GM21737 (cell line): Measurements from ENCODE around the gene SLCO6A1.
"Not testable (repeated sequence)": the region's sequence is repeated elsewhere in the genome, so short reads cannot be mapped to it uniquely, and the experiment has no call there.

Experiments
- ATAC-seq: cut with Tn5 transposase; IDR thresholded peaks from one replicate; pipeline ENCODE4 v1.9.1; 2021; ENCODE audit warnings: mild to moderate bottlenecking, moderate library complexity; ENCODE audit not compliant: unreplicated experiment

SLCO6A1 gene, protein sequence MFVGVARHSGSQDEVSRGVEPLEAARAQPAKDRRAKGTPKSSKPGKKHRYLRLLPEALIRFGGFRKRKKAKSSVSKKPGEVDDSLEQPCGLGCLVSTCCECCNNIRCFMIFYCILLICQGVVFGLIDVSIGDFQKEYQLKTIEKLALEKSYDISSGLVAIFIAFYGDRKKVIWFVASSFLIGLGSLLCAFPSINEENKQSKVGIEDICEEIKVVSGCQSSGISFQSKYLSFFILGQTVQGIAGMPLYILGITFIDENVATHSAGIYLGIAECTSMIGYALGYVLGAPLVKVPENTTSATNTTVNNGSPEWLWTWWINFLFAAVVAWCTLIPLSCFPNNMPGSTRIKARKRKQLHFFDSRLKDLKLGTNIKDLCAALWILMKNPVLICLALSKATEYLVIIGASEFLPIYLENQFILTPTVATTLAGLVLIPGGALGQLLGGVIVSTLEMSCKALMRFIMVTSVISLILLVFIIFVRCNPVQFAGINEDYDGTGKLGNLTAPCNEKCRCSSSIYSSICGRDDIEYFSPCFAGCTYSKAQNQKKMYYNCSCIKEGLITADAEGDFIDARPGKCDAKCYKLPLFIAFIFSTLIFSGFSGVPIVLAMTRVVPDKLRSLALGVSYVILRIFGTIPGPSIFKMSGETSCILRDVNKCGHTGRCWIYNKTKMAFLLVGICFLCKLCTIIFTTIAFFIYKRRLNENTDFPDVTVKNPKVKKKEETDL

DNA sequence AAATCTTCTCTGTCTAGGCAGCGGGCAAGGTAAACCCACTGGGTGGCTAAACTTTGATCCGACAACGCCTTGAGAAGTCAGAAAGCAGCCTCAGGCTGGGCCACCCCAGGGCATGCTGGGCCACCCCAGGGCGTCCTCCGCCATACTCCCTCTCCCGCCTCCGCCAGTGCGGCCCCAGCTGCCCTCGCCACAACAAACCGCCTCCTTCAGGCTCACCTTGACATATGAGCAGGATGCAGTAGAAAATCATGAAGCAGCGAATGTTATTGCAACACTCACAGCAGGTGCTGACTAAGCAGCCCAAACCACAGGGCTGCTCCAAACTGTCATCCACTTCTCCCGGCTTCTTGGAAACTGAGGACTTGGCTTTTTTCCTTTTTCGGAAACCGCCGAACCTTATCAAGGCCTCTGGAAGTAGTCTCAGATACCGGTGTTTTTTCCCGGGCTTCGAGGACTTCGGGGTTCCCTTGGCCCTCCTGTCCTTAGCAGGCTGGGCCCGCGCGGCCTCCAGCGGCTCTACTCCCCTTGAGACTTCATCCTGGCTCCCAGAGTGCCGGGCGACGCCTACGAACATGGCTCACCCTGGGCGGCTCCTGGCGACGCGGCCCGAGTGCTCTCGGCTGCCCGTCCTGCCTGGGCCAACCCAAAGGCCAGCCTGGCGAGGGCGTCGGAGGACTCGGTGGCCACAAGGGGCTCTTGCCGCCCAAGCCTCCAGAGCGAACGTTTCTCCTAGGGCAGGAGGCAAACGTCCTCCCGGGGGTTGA lies at the start of gene SLCO6A1:
TSS of gene SLCO6A1 (minus strand) at position 731 of the 764 bp plus-strand sequence. CDS start at position 574, 157 bp downstream.
- no peak for ATAC-seq

DNA sequence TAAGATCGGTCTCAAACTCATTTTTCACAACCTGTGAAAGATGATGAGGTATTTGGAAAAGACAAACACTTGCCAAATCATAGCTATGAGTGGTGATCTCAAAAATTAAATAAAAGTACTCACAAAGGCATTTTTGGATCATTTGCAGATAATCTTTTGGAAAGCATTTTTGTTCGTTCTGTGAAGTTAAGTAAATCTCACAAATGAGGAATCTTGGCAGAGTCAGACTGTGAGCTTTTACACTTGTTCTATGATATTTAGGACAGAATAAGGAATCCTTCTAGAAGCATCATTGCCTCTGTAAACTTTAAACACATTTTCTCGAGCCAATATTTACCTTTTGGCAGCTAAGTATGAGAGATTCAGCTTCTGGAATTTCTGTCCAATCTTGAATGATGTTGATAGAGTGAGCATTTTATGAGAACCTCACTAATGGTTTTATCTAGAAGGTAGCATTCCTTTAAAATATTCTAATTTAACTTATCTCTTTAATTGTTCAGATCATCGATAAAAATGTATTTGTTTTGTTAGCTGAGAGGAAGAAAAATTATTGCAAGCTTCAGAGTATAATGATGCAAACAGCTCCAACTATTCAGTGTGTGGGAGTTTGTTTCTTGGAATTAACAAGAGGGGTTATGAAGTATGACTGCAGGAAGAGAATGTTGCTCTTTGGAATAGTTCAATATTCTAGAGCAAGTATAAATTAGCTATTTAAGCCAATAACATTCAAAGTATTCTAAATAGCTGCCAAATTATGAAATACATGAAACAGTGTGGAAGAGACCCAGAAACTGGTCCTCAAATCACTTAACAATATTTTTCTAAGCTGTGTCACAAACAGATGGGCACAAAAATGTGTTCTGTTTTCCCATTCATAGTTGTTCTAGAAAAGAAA lies 48.6 kb upstream of the SLCO6A1 start:
- ATAC-seq, result no peak

DNA sequence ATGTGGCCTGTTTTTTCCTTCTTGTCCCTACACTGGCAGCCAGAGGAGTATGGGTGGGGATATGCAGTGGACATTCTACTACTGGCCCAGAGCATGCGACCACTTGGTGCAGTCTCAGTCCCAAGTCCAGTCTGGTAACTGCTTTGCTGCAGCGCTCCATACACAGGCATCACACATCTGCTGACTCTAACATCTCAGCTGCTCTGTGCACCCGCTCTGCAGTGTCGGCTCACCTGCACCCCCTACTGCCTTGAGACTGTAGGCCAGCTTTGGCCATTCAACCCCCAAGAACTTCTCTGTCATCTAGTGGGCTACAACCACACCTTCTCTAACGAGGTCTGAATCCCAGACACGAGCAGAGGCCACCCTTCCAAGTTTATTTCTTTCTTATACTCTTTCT lies 46.4 kb upstream of the SLCO6A1 start:
- ATAC-seq, result peak; percentile 62

DNA sequence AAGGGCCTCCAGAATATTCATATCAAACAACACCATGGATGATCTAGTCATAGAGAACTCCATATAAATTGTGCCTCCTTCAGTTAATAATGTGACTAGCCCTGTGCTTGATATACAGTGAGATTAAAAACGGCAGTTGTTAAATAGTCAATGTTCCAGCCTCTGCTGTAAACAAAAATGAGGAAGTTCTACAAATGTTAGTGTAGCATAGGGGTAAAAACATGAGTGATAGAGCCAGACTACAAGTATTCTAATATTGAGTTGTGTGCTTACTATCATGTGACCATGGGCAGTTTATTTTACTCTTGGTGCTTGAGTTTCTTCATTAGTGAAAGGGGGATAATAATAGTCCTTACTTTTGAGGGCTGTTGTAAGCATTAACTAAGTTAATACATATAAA lies 43.3 kb upstream of the SLCO6A1 start:
- ATAC-seq, result no peak

DNA sequence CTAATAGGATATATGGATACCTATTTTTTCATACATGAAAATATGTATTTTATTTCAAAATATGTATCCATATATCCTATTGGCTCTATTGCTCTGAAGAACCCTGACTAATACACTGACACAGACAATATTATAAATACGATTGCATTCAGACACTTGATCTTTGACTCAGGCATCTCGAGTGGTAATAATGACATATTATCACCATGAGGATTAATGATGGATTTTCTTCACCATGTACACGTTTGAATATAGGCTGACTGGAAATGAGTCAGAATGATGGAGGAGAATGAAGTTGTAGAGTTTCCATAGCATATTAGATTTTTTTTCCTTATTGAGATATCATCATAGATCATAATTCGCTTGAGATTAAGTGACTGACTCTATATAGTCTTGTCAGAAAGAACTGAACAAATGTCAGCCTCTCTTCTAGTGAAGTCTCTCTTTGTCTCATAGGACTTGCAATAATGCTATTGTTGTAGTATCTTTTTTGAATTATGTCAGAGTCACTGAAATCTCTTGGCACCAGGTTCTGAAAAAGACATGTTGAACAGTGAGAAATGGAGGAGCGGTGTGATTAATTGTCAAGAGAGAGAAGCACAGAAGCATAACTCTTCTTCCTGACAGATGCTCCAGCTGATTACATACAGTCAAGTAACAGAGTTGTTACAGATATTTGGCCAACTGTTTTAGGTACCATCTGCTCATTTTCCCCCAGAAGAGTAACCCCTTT lies 41.4 kb upstream of the SLCO6A1 start:
- ATAC-seq, result no peak

DNA sequence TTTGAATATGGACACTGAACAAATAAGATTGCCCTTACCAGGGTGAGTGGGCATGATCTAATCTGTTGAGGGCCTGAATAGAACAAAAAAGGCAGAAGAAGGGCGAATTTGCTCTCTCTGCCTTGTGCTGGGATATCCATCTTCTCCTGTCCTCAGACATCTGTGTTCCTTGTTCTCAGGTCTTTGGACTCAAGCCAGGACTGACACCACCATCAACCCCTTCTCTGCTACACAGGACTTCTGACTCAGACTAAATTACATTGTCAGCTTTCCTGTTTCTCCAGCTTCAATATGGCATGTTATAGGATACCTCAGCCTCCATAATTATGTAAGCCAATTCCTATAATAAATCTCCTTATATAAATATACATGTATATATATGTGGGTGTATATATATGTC lies 40.8 kb upstream of the SLCO6A1 start:
- no peak for ATAC-seq

DNA sequence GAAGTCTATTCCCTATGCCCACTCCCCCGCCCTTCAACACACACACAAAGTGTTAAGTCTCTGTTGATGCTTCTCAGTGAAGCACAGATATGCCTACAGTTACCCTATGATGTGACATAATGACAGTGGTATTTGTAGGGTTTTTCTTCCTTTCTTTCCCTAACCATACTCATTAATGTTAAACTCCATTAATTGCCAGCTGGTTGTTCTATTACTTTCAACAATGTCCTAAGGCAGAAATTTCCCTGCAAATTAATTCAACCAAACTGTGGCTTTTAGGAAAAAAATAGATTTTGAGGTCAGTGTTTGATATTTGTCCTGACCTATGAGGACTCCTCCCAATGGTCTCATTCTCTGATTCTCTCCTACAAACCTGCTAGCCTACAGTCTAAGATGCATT lies 38.2 kb upstream of the SLCO6A1 start:
- no peak for ATAC-seq

DNA sequence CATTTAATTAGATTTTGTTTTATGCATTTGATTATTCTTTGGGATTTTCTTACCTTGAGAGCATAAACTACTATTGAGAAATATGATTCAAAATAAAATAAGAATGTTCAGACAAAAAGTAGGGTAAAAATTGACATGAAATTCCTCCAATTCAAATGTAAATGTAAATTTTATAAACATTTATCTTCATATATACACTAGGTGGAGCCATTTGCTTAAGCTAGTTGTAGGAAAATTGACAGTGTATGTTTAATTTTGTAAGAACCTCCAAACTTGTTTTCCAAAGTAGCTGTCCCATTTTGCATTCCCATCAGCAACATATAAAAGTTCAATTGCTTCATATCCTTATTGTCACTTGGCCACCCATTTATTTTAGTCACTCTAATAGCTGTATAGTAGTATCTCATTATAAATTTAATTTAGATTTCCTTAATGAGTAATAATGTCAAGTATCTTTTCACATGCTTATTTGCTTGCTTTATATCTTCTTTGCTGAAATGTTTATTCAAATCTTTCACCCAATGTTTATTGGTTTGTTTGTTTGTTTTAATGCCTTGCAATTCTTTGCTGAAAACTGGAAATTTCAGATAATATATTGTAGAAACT lies 37.6 kb upstream of the SLCO6A1 start:
- no peak for ATAC-seq

DNA sequence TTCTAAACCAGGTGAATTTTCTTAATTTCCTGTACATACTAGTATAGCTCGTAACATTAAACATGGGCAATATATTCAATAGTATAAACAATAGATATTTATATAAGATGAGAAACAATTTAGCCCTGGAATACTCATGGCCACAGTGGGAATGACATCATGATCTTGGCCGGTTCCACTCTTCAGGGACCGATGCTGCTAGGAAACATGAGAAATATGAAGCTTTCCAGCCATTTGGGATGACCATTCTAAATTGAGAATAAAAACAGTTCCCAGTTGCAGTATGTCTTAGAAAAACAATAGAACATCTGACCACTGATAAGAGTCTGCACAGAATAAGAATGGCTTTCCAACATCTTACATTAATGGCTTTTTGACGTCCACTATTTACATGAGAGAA lies 33.3 kb upstream of the SLCO6A1 start:
- no peak for ATAC-seq

DNA sequence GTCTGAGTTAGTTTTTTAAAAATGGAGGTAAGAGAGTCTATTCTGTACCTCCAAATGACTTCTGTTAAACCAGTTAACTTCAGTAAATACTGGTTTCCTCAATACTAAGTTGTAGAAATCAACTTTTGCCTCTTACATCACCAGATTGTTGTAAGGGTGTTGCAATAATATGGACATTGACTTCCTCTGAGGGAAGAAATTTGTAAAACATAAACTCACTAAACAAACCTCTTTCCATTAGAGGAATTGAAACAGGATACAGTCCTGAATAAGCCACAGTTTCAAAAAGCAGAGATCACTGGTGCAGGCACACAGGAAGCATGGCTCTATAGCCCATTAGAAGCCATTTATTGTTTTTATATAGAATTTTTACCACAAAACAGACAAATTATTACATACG lies 32.7 kb upstream of the SLCO6A1 start:
- ATAC-seq, result peak; percentile 96

DNA sequence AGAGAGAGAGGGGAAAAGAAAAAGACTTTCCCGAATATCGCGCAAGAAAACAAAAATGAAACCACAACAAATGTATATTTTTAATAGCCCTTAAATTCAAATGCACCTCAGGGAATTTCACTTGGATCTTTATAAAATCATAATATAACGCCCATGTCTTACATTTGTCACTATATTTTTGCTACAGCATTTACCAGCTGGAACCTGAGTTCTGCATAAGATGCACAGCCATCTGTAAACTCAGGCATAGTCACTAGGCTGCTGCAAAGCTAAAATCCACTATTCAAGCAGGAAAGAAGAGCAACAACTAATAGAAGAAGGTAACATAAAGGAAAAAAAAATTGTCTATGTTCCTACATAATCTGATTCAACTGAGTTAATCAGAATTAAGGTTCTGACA lies 30.6 kb upstream of the SLCO6A1 start:
- no peak for ATAC-seq

DNA sequence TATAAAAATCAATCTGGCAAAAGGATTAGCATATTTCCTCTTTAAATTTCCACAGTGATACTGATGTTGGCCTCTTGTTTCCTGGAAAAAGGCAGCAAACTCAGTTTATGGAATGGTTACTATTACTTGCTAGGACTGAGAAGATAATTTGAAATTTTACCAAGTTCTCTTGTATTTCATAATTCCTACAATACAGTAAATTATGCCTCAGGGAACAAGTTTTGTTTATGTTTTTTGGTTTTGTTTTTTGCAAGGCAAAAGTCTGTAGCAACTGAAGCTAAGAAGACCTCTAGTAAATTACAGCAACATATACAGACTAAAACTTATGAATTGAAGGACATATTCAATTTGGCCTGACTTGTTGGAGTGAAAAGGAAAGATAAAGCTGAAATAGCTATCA lies 30.2 kb upstream of the SLCO6A1 start:
- ATAC-seq, result no peak

DNA sequence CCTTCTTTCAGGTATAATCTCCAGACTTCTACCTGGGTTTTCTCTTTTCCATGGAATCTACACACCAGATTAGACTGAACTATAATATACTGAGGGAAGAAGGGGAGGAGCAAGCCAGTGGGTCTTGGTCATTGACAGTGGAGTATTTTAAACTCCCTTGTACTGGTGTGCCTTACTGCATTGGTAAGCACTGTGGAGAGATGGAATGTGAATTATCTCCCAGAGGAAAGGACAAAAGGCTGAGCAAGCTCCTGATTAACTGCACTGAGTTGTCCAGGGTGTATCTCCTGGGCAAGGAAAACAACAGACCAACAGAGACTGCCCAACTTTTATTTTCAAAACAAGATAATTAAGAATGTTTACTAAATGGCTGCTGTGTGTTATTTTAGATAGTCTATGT lies 29.8 kb upstream of the SLCO6A1 start:
- no peak for ATAC-seq

DNA sequence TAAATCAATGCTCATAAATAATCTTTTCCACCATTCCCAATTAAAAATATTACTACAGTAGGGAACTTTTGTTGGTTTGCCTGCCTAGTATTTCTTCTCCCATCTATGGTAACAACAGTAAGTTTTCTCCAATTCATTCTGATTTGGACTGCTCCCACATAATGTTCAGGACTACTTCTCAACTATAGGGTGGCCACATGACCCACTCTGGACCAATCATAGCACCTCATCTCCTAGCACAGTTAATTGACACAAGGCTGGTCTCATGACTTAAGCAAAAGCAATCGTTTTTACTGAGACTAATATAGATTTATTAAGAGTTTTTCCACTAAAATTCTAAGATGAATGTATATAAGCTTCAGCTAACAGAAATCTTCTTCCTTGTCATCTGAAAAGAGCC lies 28.7 kb upstream of the SLCO6A1 start:
- ATAC-seq, result no peak

DNA sequence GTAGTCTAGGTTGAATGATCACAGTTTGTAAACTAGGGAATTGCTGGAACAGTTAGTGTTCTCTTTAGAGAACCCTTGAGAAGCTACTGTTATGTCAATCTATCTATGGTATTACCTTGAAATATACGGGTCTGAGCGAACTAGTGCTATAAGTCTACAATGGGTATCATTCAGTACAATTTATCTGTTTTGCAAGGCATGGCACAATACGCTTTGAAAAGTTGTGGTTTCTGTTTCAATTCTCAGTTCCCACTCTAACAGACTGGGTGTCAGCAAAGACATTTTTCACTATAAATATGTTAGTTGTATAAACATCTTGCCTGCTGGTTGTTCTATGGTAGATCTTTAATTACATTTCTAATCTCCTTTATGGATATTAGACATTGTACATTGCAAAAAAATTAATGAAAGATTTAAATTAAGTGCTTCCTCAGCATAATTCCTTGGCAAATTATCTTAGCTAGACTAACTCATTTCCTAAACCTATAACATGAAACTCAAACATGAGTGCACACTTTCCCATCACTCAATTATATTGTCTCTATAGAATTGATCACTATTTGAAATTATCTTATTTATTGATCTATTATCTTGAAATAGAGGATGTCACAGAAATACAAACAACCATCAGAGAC lies 24.9 kb upstream of the SLCO6A1 start:
- peak; percentile 100 for ATAC-seq

DNA sequence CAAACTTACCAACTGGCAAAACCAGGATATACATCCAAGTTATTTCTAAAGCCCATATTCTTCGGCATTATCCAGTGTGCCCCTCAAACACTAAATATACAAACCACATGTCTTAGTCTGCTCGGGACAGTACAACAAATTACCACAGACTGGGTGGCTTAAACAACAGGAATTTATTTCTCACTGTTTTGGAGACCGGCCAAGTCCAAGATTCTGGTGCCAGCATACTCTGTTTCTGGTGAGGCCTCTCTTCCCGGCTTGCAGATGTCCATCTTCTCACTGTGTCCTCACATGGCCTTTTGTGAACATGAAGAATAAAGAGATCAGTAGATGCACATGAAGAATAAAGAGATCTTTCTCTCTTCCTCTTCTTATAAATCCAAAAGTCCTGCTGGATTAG lies 12.9 kb upstream of the SLCO6A1 start:
- no peak for ATAC-seq

DNA sequence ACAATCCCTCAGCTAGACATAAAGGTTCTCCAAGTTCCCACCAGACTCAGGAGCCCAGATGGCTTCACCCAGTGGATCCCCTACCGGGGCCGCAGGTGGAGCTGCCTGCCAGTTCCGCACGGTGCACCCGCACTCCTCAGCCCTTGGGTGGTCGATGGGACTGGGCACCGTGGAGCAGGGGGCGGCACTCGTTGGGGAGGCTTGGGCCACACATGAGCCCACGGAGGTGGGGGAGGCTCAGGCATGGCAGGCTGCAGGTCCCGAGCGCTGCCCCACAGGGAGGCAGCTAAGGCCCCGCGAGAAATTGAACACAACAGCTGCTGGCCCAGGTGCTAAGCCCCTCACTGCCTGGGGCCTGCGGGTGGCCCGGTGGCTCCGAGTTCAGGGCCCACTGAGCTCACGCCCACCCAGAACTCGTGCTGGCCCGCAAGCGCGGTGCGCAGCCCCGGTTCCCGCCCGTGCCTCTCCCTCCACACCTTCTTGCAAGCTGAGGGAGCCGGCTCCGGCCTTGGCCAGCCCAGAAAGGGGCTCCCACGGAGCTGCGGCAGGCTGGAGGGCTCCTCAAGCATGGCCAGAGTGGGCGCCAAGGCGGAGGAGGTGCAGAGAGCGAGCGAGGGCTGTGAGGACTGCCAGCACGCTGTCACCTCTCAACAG lies 7.4 kb downstream of the SLCO6A1 start:
- not testable (repeated sequence) for ATAC-seq

DNA sequence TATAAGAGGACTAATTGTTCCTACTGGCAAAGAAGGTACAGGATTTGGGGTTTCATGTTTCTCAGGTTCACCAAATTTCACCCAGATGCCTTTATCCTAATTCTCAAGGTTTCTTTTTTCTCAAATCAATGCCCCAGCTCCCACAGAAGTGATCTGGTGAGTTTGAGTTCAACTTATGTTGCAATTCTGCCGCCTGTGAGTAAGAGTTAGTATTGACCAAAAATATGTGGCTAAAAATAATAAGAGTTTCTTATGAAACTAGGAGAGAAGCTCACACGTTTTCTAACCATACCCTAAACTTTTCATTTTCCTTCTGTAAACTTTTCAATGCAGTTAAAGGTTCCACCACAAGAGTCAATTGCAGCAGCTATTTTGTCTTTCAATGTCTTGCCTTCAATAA lies 15.1 kb downstream of the SLCO6A1 start:
- no peak for ATAC-seq
